ENCODE results near the gene HS6ST2.
"Not testable (repeated sequence)": the region's sequence is repeated elsewhere in the genome, so short reads cannot be mapped to it uniquely, and the experiment has no call there.

Gene HS6ST2

DNA sequence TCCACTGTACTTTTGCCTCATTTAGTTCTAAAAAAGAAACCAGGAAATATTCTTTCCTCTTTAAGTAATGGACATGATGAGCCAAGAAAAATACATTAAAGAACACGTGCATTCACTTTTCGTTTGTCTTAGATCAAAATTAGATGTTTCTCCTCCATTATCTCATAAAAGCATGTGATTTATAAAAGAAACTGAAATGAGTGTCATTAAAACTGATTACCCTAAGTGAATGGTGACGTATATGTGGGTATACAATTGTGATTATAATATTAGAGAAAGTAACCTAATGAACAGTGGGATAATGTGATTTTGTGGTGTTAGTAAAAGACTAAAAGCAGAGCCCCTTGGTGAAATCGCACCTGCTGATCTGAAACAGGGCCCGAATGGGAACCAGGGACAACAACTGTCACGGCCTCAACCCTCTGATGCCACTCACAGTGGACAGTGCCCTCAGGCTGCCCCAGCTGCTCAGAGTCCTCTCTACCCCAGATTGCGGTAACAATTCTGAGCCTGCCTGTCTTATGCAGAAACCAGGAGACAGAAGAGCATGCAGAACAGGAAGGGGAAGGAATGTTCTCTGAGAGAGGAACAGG lies 25.7 kb upstream of the HS6ST2 start:
- Histone ChIP-seq H3K27ac (ENCODE audit: insufficient read depth in 1 of 2, low read depth in 1 of 2, low read length in 2 of 2, poor library complexity in 1 of 2, severe bottlenecking in 2 of 2) (no peak overlapping the region), H3K9me3 (ENCODE audit: control extremely low read depth in 1 of 5, control insufficient read depth in 4 of 5, insufficient read depth in 2 of 5, low read depth in 1 of 5, low read length in 4 of 5) (no peaks in the 10 kb centered on the region), H3K4me1 (ENCODE audit: control extremely low read depth in 1 of 4, control insufficient read depth in 4 of 4, insufficient read depth in 4 of 4, low read length in 3 of 4) (no peaks in the 10 kb centered on the region), H3K36me3 (ENCODE audit: control insufficient read depth in 4 of 4, insufficient read depth in 4 of 4, low read length in 3 of 4) (no peaks in the 10 kb centered on the region), H3K4me3 (ENCODE audit: control insufficient read depth in 1 of 7, extremely low read depth in 1 of 7, insufficient read depth in 4 of 7, low read depth in 2 of 7, low read length in 6 of 7) (no peak overlapping the region), H3K27me3 (replicated peaks in 2 of 5; ENCODE audit: control insufficient read depth in 4 of 5, insufficient read depth in 5 of 5, low read length in 4 of 5) (peaks cover 0 to 7% (median 0%) of the 10 kb centered on the region in 5 experiments)
- whole genome bisulfite sequencing (ENCODE audit: insufficient coverage) = 72% methylated on average over 5 of the region's 7 CpGs
- CTCF ChIA-PET = no interaction called here
- POLR2A ChIA-PET = interaction anchor here (0.6 kb wide), 1 partner anchor 12 kb away, joined by 6 read pairs; no protein-coding TSS in a partner anchor
- no peak for DNase-seq

DNA sequence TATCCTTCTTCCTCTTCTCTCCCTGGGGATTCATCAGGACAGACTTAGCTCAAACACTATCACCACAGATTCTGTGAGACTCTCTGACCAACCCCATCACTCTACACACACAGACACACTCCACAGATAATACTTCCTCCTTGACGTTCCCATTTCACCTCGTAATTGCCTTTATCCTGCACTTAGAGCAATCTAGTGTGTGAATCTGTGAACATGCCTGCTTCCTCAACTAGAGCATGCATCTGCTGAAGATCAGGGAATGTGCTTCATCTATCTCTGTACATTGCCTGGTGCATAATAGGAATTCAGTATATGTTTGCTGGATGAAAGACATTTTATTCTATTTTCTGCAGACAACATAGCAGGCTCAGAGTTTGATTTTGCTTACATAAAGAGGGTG lies 25.1 kb upstream of the HS6ST2 start:
- POLR2A ChIA-PET = no interaction called here
- peaks cover 0 to 7% (median 0%) of the 10 kb centered on the region in 5 experiments for H3K27me3 ChIP-seq (replicated peaks in 2 of 5; ENCODE audit: control insufficient read depth in 4 of 5, insufficient read depth in 5 of 5, low read length in 4 of 5)
- DNase-seq = no peak
- no peaks in the 10 kb centered on the region for H3K36me3 ChIP-seq (ENCODE audit: control insufficient read depth in 4 of 4, insufficient read depth in 4 of 4, low read length in 3 of 4)
- no peaks in the 10 kb centered on the region for H3K4me1 ChIP-seq (ENCODE audit: control extremely low read depth in 1 of 4, control insufficient read depth in 4 of 4, insufficient read depth in 4 of 4, low read length in 3 of 4)
- H3K27ac ChIP-seq (ENCODE audit: insufficient read depth in 1 of 2, low read depth in 1 of 2, low read length in 2 of 2, poor library complexity in 1 of 2, severe bottlenecking in 2 of 2) = no peak overlapping the region
- no peaks in the 10 kb centered on the region for H3K9me3 ChIP-seq (ENCODE audit: control extremely low read depth in 1 of 5, control insufficient read depth in 4 of 5, insufficient read depth in 2 of 5, low read depth in 1 of 5, low read length in 4 of 5)
- 55% methylated on average over 2 of the region's 2 CpGs for WGBS (ENCODE audit: insufficient coverage)
- CTCF ChIA-PET = interaction anchor here (0.9 to 1.0 kb wide), 2 partner anchors 9 to 22 kb away, joined by 3 read pairs; no protein-coding TSS in a partner anchor
- no peak overlapping the region for H3K4me3 ChIP-seq (ENCODE audit: control insufficient read depth in 1 of 7, extremely low read depth in 1 of 7, insufficient read depth in 4 of 7, low read depth in 2 of 7, low read length in 6 of 7)

DNA sequence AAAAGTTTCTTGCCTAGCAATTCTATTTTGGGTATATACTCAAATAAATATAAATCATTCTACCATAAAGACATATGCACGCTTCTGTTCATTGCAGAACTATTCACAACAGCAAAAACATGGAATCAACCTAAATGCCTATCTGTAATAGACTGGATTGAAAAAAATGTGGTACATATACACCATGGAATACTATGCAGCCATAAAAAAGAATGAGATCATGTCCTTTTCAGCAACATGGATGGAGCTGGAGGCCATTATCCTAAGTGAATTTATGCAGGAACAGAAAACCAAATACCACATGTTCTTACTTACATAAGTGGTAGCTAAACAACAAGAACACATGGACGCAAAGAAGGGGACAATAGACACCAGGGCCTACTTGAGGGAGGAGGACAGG lies 21.6 kb upstream of the HS6ST2 start:
- H3K36me3 ChIP-seq (ENCODE audit: control insufficient read depth in 4 of 4, insufficient read depth in 4 of 4, low read length in 3 of 4); H3K4me3 ChIP-seq (ENCODE audit: control insufficient read depth in 1 of 7, extremely low read depth in 1 of 7, insufficient read depth in 4 of 7, low read depth in 2 of 7, low read length in 6 of 7); H3K9me3 ChIP-seq (ENCODE audit: control extremely low read depth in 1 of 5, control insufficient read depth in 4 of 5, insufficient read depth in 2 of 5, low read depth in 1 of 5, low read length in 4 of 5); H3K27ac ChIP-seq (ENCODE audit: insufficient read depth in 1 of 2, low read depth in 1 of 2, low read length in 2 of 2, poor library complexity in 1 of 2, severe bottlenecking in 2 of 2); CTCF ChIA-PET; DNase-seq; H3K4me1 ChIP-seq (ENCODE audit: control extremely low read depth in 1 of 4, control insufficient read depth in 4 of 4, insufficient read depth in 4 of 4, low read length in 3 of 4); H3K27me3 ChIP-seq (replicated peaks in 2 of 5; ENCODE audit: control insufficient read depth in 4 of 5, insufficient read depth in 5 of 5, low read length in 4 of 5): not testable (repeated sequence)
- POLR2A ChIA-PET = interaction anchor here (0.6 kb wide), 1 partner anchor 136 kb away, joined by 3 read pairs; no protein-coding TSS in a partner anchor
- no CpG with 5 or more reads among the region's 2 CpGs for WGBS (ENCODE audit: insufficient coverage)

DNA sequence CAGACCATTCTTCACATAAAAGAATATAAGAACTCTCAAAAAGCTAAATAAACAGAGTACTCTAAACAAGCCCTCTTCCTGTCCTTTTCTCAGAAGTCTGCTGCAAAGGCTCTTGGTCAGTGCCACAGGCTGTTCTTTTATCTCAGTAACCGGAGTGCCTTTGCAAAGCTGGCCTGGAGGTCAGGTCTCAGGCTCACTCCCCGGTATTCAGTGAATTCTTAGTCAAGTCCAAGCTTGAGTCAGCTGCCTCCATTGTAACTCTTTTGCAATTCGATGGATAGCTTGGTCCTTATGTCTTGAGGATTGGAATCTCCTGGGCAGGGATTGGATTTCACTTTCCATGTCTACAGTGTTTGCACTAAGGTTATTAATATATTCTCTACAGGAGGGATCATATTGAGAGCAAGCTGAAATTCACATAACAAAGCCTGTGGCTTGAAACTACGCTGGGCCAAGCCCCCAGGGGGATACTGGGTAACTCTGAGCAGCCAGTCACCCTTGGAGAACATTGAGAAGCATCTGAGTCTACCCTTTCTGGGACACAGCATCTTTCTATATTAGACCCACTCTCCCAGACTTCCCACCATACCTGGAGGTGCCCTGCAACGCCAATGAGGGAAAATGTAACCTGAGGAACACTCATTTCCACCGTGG lies 10.0 kb upstream of the HS6ST2 start:
- H3K27me3 ChIP-seq (replicated peaks in 2 of 5; ENCODE audit: control insufficient read depth in 4 of 5, insufficient read depth in 5 of 5, low read length in 4 of 5) = peaks cover 0 to 13% (median 0%) of the 10 kb centered on the region in 5 experiments
- no peak overlapping the region for H3K27ac ChIP-seq (ENCODE audit: insufficient read depth in 1 of 2, low read depth in 1 of 2, low read length in 2 of 2, poor library complexity in 1 of 2, severe bottlenecking in 2 of 2)
- H3K36me3 ChIP-seq (ENCODE audit: control insufficient read depth in 4 of 4, insufficient read depth in 4 of 4, low read length in 3 of 4) = no peaks in the 10 kb centered on the region
- H3K4me3 ChIP-seq (ENCODE audit: control insufficient read depth in 1 of 7, extremely low read depth in 1 of 7, insufficient read depth in 4 of 7, low read depth in 2 of 7, low read length in 6 of 7) = no peak overlapping the region
- no peaks in the 10 kb centered on the region for H3K4me1 ChIP-seq (ENCODE audit: control extremely low read depth in 1 of 4, control insufficient read depth in 4 of 4, insufficient read depth in 4 of 4, low read length in 3 of 4)
- no peaks in the 10 kb centered on the region for H3K9me3 ChIP-seq (ENCODE audit: control extremely low read depth in 1 of 5, control insufficient read depth in 4 of 5, insufficient read depth in 2 of 5, low read depth in 1 of 5, low read length in 4 of 5)
- no peak for DNase-seq
- WGBS (ENCODE audit: insufficient coverage) = 82% methylated on average over 6 of the region's 6 CpGs
- POLR2A ChIA-PET = no interaction called here
- CTCF ChIA-PET = no interaction called here

DNA sequence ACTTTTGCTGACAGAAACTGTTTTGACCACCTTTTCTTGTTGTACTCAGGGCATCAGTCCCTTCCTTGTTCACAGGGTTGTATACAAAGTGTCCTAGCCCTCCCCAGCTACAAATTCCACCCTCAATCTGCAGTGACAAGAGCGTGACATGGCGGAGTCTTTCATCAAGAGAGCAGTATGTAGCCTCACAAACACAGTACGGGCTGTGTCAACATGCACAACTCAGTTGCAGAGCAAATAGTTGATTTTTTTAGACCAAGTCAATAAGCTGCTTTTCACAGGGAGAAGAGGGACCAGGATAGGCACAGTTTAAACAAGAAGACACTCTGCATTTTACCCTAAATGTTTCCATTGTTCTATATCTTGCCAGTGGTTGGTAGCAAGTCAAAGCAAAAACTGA lies 8.6 kb upstream of the HS6ST2 start:
- H3K27ac ChIP-seq (ENCODE audit: insufficient read depth in 1 of 2, low read depth in 1 of 2, low read length in 2 of 2, poor library complexity in 1 of 2, severe bottlenecking in 2 of 2) = no peak overlapping the region
- H3K4me1 ChIP-seq (ENCODE audit: control extremely low read depth in 1 of 4, control insufficient read depth in 4 of 4, insufficient read depth in 4 of 4, low read length in 3 of 4) = no peaks in the 10 kb centered on the region
- CTCF ChIA-PET = no interaction called here
- POLR2A ChIA-PET = no interaction called here
- no peaks in the 10 kb centered on the region for H3K9me3 ChIP-seq (ENCODE audit: control extremely low read depth in 1 of 5, control insufficient read depth in 4 of 5, insufficient read depth in 2 of 5, low read depth in 1 of 5, low read length in 4 of 5)
- WGBS (ENCODE audit: insufficient coverage) = no CpG with 5 or more reads among the region's 3 CpGs
- DNase-seq = no peak
- no peaks in the 10 kb centered on the region for H3K36me3 ChIP-seq (ENCODE audit: control insufficient read depth in 4 of 4, insufficient read depth in 4 of 4, low read length in 3 of 4)
- H3K27me3 ChIP-seq (replicated peaks in 2 of 5; ENCODE audit: control insufficient read depth in 4 of 5, insufficient read depth in 5 of 5, low read length in 4 of 5) = peaks cover 0 to 11% (median 0%) of the 10 kb centered on the region in 5 experiments
- no peak overlapping the region for H3K4me3 ChIP-seq (ENCODE audit: control insufficient read depth in 1 of 7, extremely low read depth in 1 of 7, insufficient read depth in 4 of 7, low read depth in 2 of 7, low read length in 6 of 7)

DNA sequence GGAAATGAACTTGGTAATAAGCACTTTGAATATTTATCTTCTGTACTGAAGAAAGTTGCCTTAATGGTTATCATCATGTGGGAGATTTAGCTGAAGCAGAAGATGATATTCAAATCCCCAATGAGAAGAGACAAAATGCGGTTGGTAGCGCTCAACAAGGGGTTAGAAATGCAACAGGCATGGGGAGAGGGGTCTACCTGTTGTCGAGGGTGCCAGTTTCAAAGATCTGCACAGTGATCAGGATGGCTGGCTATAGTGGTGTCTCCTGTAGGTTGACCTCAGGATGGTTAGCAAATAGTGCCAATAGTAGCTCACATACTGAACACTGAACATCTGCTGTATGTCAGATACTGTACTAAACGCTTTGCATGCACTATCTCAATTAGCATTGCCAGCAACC lies 7.0 kb upstream of the HS6ST2 start:
- WGBS (ENCODE audit: insufficient coverage) = 78% methylated on average over 3 of the region's 4 CpGs

DNA sequence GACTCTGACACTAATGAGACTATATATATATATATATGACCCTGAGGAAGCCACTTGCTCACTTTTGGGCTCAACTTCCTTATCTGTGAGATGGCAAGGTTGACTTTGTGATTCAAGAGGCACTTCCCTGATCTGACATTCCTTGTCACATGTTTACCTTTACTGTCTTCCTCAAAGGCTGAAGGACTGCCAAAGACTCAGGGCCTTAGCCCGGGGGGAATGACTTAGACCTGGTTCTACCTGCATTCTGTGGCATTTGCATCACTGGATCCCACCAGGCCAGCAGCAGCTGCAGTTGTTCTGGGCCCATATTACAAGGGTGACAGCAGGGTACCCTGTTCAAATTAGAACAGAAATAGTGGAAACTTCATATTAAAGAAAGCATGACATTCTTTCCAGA lies 3.1 kb upstream of the HS6ST2 start:
- DNase-seq = no peak
- H3K4me1 ChIP-seq (ENCODE audit: control extremely low read depth in 1 of 4, control insufficient read depth in 4 of 4, insufficient read depth in 4 of 4, low read length in 3 of 4) = peaks cover 0 to 19% (median 17%) of the 10 kb centered on the region in 4 experiments
- no peak overlapping the region for H3K27ac ChIP-seq (ENCODE audit: insufficient read depth in 1 of 2, low read depth in 1 of 2, low read length in 2 of 2, poor library complexity in 1 of 2, severe bottlenecking in 2 of 2)
- CTCF ChIA-PET = no interaction called here
- POLR2A ChIA-PET = no interaction called here
- WGBS (ENCODE audit: insufficient coverage) = 67% methylated on average over 1 of the region's 1 CpG
- H3K27me3 ChIP-seq (replicated peaks in 2 of 5; ENCODE audit: control insufficient read depth in 4 of 5, insufficient read depth in 5 of 5, low read length in 4 of 5) = peaks cover 0 to 49% (median 10%) of the 10 kb centered on the region in 5 experiments
- H3K9me3 ChIP-seq (ENCODE audit: control extremely low read depth in 1 of 5, control insufficient read depth in 4 of 5, insufficient read depth in 2 of 5, low read depth in 1 of 5, low read length in 4 of 5) = peaks cover 0 to 9% (median 0%) of the 10 kb centered on the region in 5 experiments
- no peak overlapping the region for H3K4me3 ChIP-seq (ENCODE audit: control insufficient read depth in 1 of 7, extremely low read depth in 1 of 7, insufficient read depth in 4 of 7, low read depth in 2 of 7, low read length in 6 of 7)
- H3K36me3 ChIP-seq (ENCODE audit: control insufficient read depth in 4 of 4, insufficient read depth in 4 of 4, low read length in 3 of 4) = no peaks in the 10 kb centered on the region

More for the DNA sequence above, 7.0 kb upstream of the HS6ST2 start:
- Histone ChIP-seq H3K4me1 (ENCODE audit: control extremely low read depth in 1 of 4, control insufficient read depth in 4 of 4, insufficient read depth in 4 of 4, low read length in 3 of 4) (no peaks in the 10 kb centered on the region), H3K27me3 (replicated peaks in 2 of 5; ENCODE audit: control insufficient read depth in 4 of 5, insufficient read depth in 5 of 5, low read length in 4 of 5) (peaks cover 0 to 16% (median 0%) of the 10 kb centered on the region in 5 experiments), H3K4me3 (ENCODE audit: control insufficient read depth in 1 of 7, extremely low read depth in 1 of 7, insufficient read depth in 4 of 7, low read depth in 2 of 7, low read length in 6 of 7) (no peak overlapping the region), H3K9me3 (ENCODE audit: control extremely low read depth in 1 of 5, control insufficient read depth in 4 of 5, insufficient read depth in 2 of 5, low read depth in 1 of 5, low read length in 4 of 5) (no peaks in the 10 kb centered on the region), H3K36me3 (ENCODE audit: control insufficient read depth in 4 of 4, insufficient read depth in 4 of 4, low read length in 3 of 4) (no peaks in the 10 kb centered on the region), H3K27ac (ENCODE audit: insufficient read depth in 1 of 2, low read depth in 1 of 2, low read length in 2 of 2, poor library complexity in 1 of 2, severe bottlenecking in 2 of 2) (no peak overlapping the region)
- ChIA-PET POLR2A (no interaction called here), CTCF (no interaction called here)
- no peak for DNase-seq
